Measurements from ENCODE around the gene PLPP6.

GRCh38 chr9:4654538-4654937 lies 7.6 kb upstream of the PLPP6 start:
- TF ChIP-seq REST (IDR thresholded peaks at IDR 0.05; ENCODE audit: insufficient read depth in 1 of 2, low read depth in 2 of 2, low read length in 1 of 2) (no peak), CTCF (IDR thresholded peaks at IDR 0.05) (no peak), POLR2AphosphoS5 (IDR thresholded peaks at IDR 0.05; ENCODE audit: low read depth, low read length) (no peak)
